ENCODE measurements around the gene NBEA. TPM values are rescaled to one million over a fixed set of nuclear protein-coding genes. Genes with fewer than 3 reads are reported as not detected.

NBEA gene
- total RNA-seq, 2 experiments from 2014 or later: 0.12 to 0.23 TPM

- no peaks in the 10 kb centered on the region for H3K27me3 Mint-ChIP-seq
- H3K9me3 Mint-ChIP-seq (ENCODE audit: low read depth): no peaks in the 10 kb centered on the region
- no peaks in the 10 kb centered on the region for H3K36me3 Mint-ChIP-seq
- ATAC-seq (no peak), DNase-seq (no peak)
- no peaks in the 10 kb centered on the region for H3K4me1 Mint-ChIP-seq
- no peak overlapping the region for H3K27ac Mint-ChIP-seq
- no peak overlapping the region for H3K4me3 Mint-ChIP-seq
- CTCF ChIA-PET: no interaction called here
Measured at GRCh38 chr13:35499676-35500075, 557.6 kb downstream of the NBEA start.

GRCh38 chr13:35500144-35500543, 558.1 kb downstream of the NBEA start:
- no peak overlapping the region for H3K27ac Mint-ChIP-seq
- no peaks in the 10 kb centered on the region for H3K4me1 Mint-ChIP-seq
- no peak for DNase-seq
- no peaks in the 10 kb centered on the region for H3K9me3 Mint-ChIP-seq (ENCODE audit: low read depth)
- no peaks in the 10 kb centered on the region for H3K36me3 Mint-ChIP-seq
- no peak overlapping the region for H3K4me3 Mint-ChIP-seq
- no peak for ATAC-seq
- no peaks in the 10 kb centered on the region for H3K27me3 Mint-ChIP-seq
- CTCF ChIA-PET: no interaction called here

DNA sequence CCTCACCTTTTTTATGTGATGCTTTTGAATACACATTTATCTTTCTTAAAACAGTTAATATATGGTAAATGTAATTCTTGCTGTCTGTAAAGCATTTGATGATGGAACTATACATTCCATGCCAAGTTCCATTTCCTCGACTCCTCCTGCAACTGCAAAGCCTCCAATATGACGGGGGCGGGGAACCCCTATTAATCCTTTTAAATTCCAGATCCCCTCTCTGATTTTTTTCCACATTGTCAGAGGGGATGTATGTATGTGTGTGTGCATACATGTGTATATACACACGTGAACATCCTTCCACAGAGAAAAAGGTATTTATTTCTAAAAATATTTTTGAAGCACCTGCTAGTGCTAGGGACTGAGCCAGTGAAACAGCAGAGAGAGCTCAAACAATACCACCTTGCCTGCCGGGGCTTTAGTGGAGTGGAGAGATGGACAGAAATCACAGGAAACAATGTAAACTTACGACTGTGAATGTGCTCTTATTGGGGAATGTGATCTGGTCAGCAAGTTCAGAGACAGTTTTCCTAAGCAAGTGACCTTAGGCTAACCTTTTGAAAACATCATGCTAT, 559.7 kb downstream of the NBEA start:
- no peaks in the 10 kb centered on the region for H3K4me1 Mint-ChIP-seq
- no peak overlapping the region for H3K4me3 Mint-ChIP-seq
- no peaks in the 10 kb centered on the region for H3K27me3 Mint-ChIP-seq
- no peaks in the 10 kb centered on the region for H3K36me3 Mint-ChIP-seq
- CTCF ChIA-PET: no interaction called here
- no peaks in the 10 kb centered on the region for H3K9me3 Mint-ChIP-seq (ENCODE audit: low read depth)
- no peak overlapping the region for H3K27ac Mint-ChIP-seq
- no peak for ATAC-seq
- DNase-seq: no peak

GRCh38 chr13:35502456-35502855, 560.4 kb downstream of the NBEA start:
- CTCF ChIA-PET: no interaction called here
- no peaks in the 10 kb centered on the region for H3K4me1 Mint-ChIP-seq
- ATAC-seq: no peak
- DNase-seq: no peak
- H3K27me3 Mint-ChIP-seq: no peaks in the 10 kb centered on the region
- H3K9me3 Mint-ChIP-seq (ENCODE audit: low read depth): no peaks in the 10 kb centered on the region
- no peaks in the 10 kb centered on the region for H3K36me3 Mint-ChIP-seq
- H3K27ac Mint-ChIP-seq: no peak overlapping the region
- H3K4me3 Mint-ChIP-seq: no peak overlapping the region

DNA sequence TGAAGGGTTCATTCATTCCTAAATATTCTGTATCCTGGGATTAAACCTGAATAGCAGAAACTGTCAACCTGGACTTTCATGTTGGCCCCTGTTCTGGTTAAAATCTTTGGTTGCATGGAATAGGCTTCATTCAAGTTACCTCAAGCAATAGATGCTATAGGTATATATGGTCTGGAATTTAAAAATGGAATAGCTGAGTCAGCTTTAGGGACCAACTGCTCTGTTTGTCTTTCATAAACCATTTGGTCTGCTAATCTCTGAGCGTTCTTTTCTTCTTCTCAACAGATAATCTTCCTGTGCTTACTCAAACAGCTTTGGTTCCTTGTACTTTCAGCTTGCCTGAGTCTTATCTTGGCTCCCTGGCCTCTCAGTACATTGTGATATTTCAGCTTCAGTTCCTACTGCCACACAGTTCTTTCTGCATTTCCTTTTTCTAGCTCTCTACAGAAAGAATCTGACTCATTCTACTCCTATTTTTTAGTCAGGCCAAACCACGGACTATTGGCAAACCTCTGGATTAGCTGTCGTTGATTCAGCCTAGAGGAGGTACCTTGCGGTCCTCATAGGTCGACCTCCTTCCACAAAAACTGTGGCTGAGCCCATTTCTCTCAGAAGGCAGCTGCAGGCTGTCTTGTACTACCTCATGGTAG, 570.3 kb downstream of the NBEA start:
- Mint-ChIP-seq H3K9me3 (ENCODE audit: low read depth) (peaks cover 6% of the 10 kb centered on the region), H3K27ac (no peak overlapping the region), H3K4me3 (no peak overlapping the region), H3K27me3 (no peaks in the 10 kb centered on the region), H3K4me1 (no peaks in the 10 kb centered on the region), H3K36me3 (no peaks in the 10 kb centered on the region)
- DNase-seq (no peak), ATAC-seq (no peak)
- CTCF ChIA-PET: no interaction called here

GRCh38 chr13:35514061-35514477, 572.0 kb downstream of the NBEA start:
- H3K27ac Mint-ChIP-seq: no peak overlapping the region
- no peaks in the 10 kb centered on the region for H3K4me1 Mint-ChIP-seq
- peaks cover 6% of the 10 kb centered on the region for H3K9me3 Mint-ChIP-seq (ENCODE audit: low read depth)
- CTCF ChIA-PET: no interaction called here
- no peaks in the 10 kb centered on the region for H3K27me3 Mint-ChIP-seq
- DNase-seq (no peak), ATAC-seq (no peak)
- H3K4me3 Mint-ChIP-seq: no peak overlapping the region
- H3K36me3 Mint-ChIP-seq: no peaks in the 10 kb centered on the region

DNA sequence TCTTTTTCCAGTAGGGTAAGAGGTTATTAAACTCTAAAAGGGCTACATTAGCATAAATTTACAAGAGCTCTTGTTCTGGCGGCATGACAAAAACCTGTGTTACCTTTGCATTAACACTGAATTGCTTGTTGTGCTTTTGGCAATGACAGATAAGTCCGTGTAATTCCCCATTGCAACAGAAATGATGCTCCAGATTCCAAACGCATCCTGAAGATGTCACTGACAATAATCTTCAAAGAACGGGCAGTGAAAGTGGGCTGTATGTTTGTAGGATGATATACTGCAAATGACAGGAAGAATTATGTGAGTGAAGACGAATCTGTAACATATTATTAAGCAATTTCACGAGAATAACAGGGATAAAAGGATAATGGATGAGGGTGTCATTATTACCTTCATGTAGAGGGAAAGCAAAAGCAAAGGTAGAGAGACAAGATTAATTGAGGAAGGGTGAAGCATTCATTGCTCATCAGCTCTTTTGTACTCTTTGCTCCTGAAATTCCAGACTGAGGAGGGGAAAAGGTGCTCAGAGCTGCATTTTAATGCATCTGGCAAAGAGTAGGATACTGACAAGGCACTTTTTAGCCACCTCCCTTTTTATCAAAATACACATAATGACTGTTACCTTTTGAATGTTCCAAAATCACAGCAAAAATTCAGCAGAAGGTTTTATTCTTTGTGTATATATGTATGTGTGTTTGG, 572.9 kb downstream of the NBEA start:
- Mint-ChIP-seq H3K27ac (no peak overlapping the region), H3K9me3 (ENCODE audit: low read depth) (peaks cover 6% of the 10 kb centered on the region), H3K4me3 (no peak overlapping the region), H3K27me3 (no peaks in the 10 kb centered on the region), H3K4me1 (no peaks in the 10 kb centered on the region), H3K36me3 (no peaks in the 10 kb centered on the region)
- DNase-seq: no peak
- no peak for ATAC-seq
- CTCF ChIA-PET: no interaction called here

GRCh38 chr13:35518337-35518946, 576.4 kb downstream of the NBEA start:
- no peak overlapping the region for H3K27ac Mint-ChIP-seq
- H3K36me3 Mint-ChIP-seq: no peaks in the 10 kb centered on the region
- CTCF ChIA-PET: no interaction called here
- no peak overlapping the region for H3K4me3 Mint-ChIP-seq
- DNase-seq (no peak), ATAC-seq (no peak)
- H3K9me3 Mint-ChIP-seq (ENCODE audit: low read depth): peaks cover 8% of the 10 kb centered on the region
- H3K27me3 Mint-ChIP-seq: no peaks in the 10 kb centered on the region
- H3K4me1 Mint-ChIP-seq: no peaks in the 10 kb centered on the region

DNA sequence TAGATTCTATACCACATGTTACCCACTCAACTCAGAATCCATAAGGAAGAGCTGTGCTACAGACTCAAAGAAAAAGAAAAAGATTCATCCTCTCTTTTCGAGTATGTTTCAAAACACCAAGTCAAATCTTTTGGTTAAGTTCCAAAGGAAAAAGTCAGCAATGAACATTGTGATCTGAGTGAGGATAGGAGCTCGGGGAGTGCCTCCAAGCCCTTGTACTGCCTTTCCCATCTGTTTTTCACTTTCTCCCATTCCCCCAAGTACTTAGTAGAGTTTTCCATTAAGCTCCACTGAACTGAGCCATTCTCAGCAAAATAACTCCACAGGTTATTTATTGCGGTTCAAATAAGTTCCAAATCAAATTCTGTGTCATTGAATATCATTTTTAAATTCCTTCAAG, 582.1 kb downstream of the NBEA start:
- ATAC-seq (no peak), DNase-seq (no peak)
- no peaks in the 10 kb centered on the region for H3K36me3 Mint-ChIP-seq
- H3K9me3 Mint-ChIP-seq (ENCODE audit: low read depth): peaks cover 5% of the 10 kb centered on the region
- CTCF ChIA-PET: no interaction called here
- H3K4me1 Mint-ChIP-seq: no peaks in the 10 kb centered on the region
- H3K27me3 Mint-ChIP-seq: no peaks in the 10 kb centered on the region
- H3K27ac Mint-ChIP-seq: no peak overlapping the region
- H3K4me3 Mint-ChIP-seq: no peak overlapping the region

DNA sequence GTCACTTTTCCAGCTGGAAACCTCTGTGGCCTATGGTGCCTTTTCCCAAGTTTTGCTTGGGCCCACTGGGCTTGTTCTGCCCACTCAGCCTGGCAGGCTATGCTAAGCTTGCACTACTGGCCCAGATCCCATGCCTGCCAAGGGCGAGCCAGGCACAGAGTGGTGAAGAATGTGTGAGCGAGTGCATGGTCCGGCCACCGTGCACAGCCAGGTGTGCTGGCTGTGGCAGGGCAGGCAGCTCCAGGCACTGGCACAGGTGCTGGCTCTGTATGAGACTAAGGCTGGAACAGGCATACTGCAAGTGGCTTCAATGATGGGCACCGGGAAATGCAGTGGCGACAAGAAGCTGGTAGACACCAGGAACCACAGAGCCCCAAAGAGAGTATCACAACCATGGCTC, 584.5 kb downstream of the NBEA start:
- peaks cover 5% of the 10 kb centered on the region for H3K9me3 Mint-ChIP-seq (ENCODE audit: low read depth)
- no peaks in the 10 kb centered on the region for H3K36me3 Mint-ChIP-seq
- H3K4me1 Mint-ChIP-seq: no peaks in the 10 kb centered on the region
- ATAC-seq: no peak
- CTCF ChIA-PET: no interaction called here
- DNase-seq: no peak
- H3K27ac Mint-ChIP-seq: no peak overlapping the region
- H3K27me3 Mint-ChIP-seq: no peaks in the 10 kb centered on the region
- H3K4me3 Mint-ChIP-seq: no peak overlapping the region

DNA sequence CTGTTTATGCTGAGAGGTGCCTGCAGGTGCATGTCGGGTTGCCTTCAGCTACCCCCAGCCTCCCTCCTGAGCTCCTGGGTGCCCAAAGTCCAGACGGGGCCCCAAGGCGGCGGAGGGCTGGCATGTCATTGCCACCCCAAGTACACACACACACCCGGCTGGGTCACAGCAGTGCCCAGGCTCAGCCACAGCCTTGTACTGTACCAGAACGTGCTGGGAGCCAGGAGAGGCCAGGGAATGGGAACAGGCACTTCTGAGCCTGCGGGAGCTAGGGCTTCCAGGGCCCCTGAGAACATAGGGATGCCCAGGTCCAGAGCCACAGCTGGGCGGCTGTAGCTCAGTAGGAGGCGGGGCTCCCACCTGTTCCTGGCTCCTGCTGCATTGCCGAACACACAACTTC, 585.4 kb downstream of the NBEA start:
- CTCF ChIA-PET: no interaction called here
- Mint-ChIP-seq H3K36me3 (no peaks in the 10 kb centered on the region), H3K9me3 (ENCODE audit: low read depth) (peaks cover 2% of the 10 kb centered on the region), H3K4me1 (no peaks in the 10 kb centered on the region), H3K27me3 (no peaks in the 10 kb centered on the region), H3K27ac (no peak overlapping the region), H3K4me3 (no peak overlapping the region)
- ATAC-seq (no peak), DNase-seq (no peak)

DNA sequence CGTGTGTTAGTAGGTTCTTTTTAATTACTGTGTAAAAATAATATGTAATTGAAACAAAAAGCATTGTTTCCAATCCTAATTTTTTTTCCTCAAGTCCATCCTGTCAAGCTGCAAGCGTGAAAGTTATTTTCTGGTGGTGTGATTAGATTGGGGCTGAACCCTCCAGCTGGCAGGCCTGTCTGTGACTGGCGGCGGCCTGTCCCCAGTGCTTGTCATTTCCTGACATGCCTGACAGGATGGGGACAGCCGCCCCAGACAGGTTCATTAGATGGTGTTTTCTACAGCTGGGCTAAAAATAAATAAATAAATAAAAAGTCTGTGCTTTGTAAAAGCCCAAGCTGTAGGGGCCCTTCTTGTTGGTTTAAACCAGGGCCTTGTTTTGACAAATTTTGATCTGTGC, 588.1 kb downstream of the NBEA start:
- Mint-ChIP-seq H3K4me1 (no peaks in the 10 kb centered on the region), H3K27ac (no peak overlapping the region), H3K9me3 (ENCODE audit: low read depth) (peaks cover 4% of the 10 kb centered on the region), H3K27me3 (no peaks in the 10 kb centered on the region), H3K36me3 (no peaks in the 10 kb centered on the region), H3K4me3 (no peak overlapping the region)
- ATAC-seq: no peak
- no peak for DNase-seq
- CTCF ChIA-PET: no interaction called here

- ATAC-seq (no peak), DNase-seq (no peak)
- Mint-ChIP-seq H3K9me3 (ENCODE audit: low read depth) (peaks cover 4% of the 10 kb centered on the region), H3K36me3 (no peaks in the 10 kb centered on the region), H3K27me3 (no peaks in the 10 kb centered on the region), H3K4me1 (no peaks in the 10 kb centered on the region), H3K27ac (no peak overlapping the region), H3K4me3 (no peak overlapping the region)
- CTCF ChIA-PET: no interaction called here
Measured at GRCh38 chr13:35530581-35530980, 588.5 kb downstream of the NBEA start.

GRCh38 chr13:35531526-35531925, 589.5 kb downstream of the NBEA start:
- Mint-ChIP-seq H3K27ac (no peak overlapping the region), H3K36me3 (no peaks in the 10 kb centered on the region), H3K4me3 (no peak overlapping the region), H3K27me3 (no peaks in the 10 kb centered on the region), H3K4me1 (no peaks in the 10 kb centered on the region), H3K9me3 (ENCODE audit: low read depth) (peaks cover 4% of the 10 kb centered on the region)
- CTCF ChIA-PET: no interaction called here
- DNase-seq (no peak), ATAC-seq (no peak)
